ENCODE measurements around the gene CCDC78. TPM values are rescaled to one million over a fixed set of nuclear protein-coding genes. Genes with fewer than 3 reads are reported as not detected.
A peak's percentile ranks its signal among the peaks of the same experiment; 100 is the strongest.
"Not testable (repeated sequence)": the region's sequence is repeated elsewhere in the genome, so short reads cannot be mapped to it uniquely, and the experiment has no call there.

The CCDC78 gene
- total and polyA plus RNA-seq, 4 donors: 0.59 to 16.0 (median 10.3) TPM

DNA sequence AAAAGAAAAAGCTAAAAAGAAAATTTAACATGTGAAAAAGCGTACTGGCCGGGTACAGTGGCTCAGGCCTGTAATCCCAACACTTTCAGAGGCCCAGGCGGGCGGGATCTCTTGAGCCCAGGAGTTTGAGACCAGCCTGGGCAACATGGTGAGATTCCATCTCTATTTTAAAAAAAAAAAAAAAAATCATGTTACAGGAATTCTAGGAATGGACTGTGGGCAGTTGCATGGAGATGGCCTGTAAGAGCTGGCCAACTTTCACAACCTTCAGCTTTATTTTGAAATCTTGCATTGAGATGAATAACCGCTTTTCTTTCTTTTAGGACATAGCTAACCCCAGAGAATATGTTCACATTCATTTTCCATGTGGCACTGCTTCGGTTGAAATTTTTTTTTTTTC lies 22.8 kb upstream of the CCDC78 start:
- 100% methylated on average over 1 of the region's 6 CpGs for WGBS (ENCODE audit: insufficient coverage)

GRCh38 chr16:747978-748746 lies 21.9 kb upstream of the CCDC78 start:
- 78% methylated on average over 33 of the region's 39 CpGs for WGBS (ENCODE audit: insufficient coverage)
- H3K4me3 ChIP-seq (ENCODE audit: low read depth, low read length): no peak overlapping the region
- no peaks in the 10 kb centered on the region for H3K36me3 ChIP-seq (ENCODE audit: control insufficient read depth, insufficient read depth, low read length)
- H3K27me3 ChIP-seq (ENCODE audit: control insufficient read depth, insufficient read depth, low read length): peaks cover 9% of the 10 kb centered on the region
- no peak for DNase-seq (ENCODE audit: low read depth in 4 of 6, low spot score in 6 of 6)
- H3K4me1 ChIP-seq (ENCODE audit: control insufficient read depth, insufficient read depth, low read length): peaks cover 5% of the 10 kb centered on the region
- no peaks in the 10 kb centered on the region for H3K9me3 ChIP-seq (ENCODE audit: control insufficient read depth, insufficient read depth, low read length)
- no peak overlapping the region for H3K27ac ChIP-seq (ENCODE audit: low read depth, low read length)

More for the DNA sequence above, 22.8 kb upstream of the CCDC78 start:
- Histone ChIP-seq H3K27me3 (ENCODE audit: control insufficient read depth, insufficient read depth, low read length) (peaks cover 9% of the 10 kb centered on the region), H3K4me3 (ENCODE audit: low read depth, low read length) (no peak overlapping the region), H3K36me3 (ENCODE audit: control insufficient read depth, insufficient read depth, low read length) (no peaks in the 10 kb centered on the region), H3K27ac (ENCODE audit: low read depth, low read length) (no peak overlapping the region), H3K4me1 (ENCODE audit: control insufficient read depth, insufficient read depth, low read length) (peaks cover 5% of the 10 kb centered on the region), H3K9me3 (ENCODE audit: control insufficient read depth, insufficient read depth, low read length) (no peaks in the 10 kb centered on the region)
- no peak for DNase-seq (ENCODE audit: low read depth in 4 of 6, low spot score in 6 of 6)

DNA sequence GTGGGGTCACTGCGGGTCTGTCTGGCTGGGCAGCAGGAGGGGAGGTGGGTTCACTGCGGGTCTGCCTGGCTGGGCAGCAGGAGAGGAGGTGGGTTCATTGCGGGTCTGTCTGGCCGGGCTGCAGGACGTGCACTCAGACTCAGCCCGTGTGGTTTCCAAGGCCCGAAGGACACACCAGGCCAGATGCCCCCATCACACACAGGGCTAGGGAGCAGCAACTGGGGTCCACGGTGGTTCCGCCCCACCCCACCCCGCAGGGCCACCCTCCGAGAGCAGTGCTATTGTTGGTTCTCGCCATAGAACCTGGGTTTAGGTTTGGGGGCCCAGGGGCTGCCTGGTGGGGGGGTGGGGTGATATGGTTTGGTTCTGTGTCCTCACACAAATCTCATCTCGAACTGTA lies 20.4 kb upstream of the CCDC78 start:
- Histone ChIP-seq H3K4me1 (ENCODE audit: control insufficient read depth, insufficient read depth, low read length) (peaks cover 3% of the 10 kb centered on the region), H3K27ac (ENCODE audit: low read depth, low read length) (no peak overlapping the region), H3K36me3 (ENCODE audit: control insufficient read depth, insufficient read depth, low read length) (no peaks in the 10 kb centered on the region), H3K9me3 (ENCODE audit: control insufficient read depth, insufficient read depth, low read length) (no peaks in the 10 kb centered on the region), H3K27me3 (ENCODE audit: control insufficient read depth, insufficient read depth, low read length) (peaks cover 4% of the 10 kb centered on the region), H3K4me3 (ENCODE audit: low read depth, low read length) (no peak overlapping the region)
- WGBS (ENCODE audit: insufficient coverage): 80% methylated on average over 8 of the region's 13 CpGs
- no peak for DNase-seq (ENCODE audit: low read depth in 4 of 6, low spot score in 6 of 6)

- Histone ChIP-seq H3K4me1 (ENCODE audit: control insufficient read depth, insufficient read depth, low read length) (peaks cover 8% of the 10 kb centered on the region), H3K9me3 (ENCODE audit: control insufficient read depth, insufficient read depth, low read length) (no peaks in the 10 kb centered on the region), H3K36me3 (ENCODE audit: control insufficient read depth, insufficient read depth, low read length) (no peaks in the 10 kb centered on the region), H3K27ac (ENCODE audit: low read depth, low read length) (no peak overlapping the region), H3K27me3 (ENCODE audit: control insufficient read depth, insufficient read depth, low read length) (no peaks in the 10 kb centered on the region), H3K4me3 (ENCODE audit: low read depth, low read length) (no peak overlapping the region)
- DNase-seq (ENCODE audit: low read depth in 4 of 6, low spot score in 6 of 6): no peak
- WGBS (ENCODE audit: insufficient coverage): 20% methylated on average over 2 of the region's 14 CpGs
These were observed 19.5 kb upstream of the CCDC78 start for GRCh38 chr16:745739-746138.

DNA sequence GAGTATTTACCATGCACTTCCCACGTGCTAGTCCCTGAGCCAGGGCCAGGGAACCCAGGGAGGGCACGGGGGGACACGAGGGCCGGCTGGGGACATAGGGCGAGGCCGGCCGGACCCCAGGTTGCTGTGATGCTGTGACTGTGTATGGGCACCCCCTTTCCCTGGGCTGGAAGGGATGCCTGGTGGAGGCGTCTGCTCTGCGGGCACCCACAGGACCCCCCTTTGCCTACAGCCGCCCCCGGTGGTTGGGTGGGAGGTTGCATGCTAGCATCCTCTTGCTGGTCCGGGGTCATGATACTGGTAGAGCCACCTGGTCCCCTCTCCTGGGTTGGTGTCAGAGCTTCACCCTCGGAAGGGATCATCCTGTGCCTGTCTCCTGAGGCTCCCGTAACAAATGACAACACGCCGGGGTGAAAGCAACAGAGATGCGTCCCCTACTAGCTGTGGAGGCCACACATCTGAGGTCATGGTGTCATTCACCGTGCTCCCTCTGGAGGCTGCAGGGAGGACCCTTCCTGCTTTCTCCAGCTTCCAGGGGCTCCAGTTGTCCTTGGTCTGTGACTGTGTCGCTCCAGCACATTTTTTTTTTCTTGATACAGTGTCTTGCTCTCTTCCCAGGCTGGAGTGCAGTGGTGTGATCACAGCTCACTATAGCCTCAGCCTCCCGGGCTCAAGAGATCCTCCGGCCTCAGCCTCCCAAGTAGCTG lies 17.7 kb upstream of the CCDC78 start:
- H3K9me3 ChIP-seq (ENCODE audit: control insufficient read depth, insufficient read depth, low read length): no peaks in the 10 kb centered on the region
- 85% methylated on average over 18 of the region's 21 CpGs for WGBS (ENCODE audit: insufficient coverage)
- H3K4me1 ChIP-seq (ENCODE audit: control insufficient read depth, insufficient read depth, low read length): peaks cover 18% of the 10 kb centered on the region
- no peak for DNase-seq (ENCODE audit: low read depth in 4 of 6, low spot score in 6 of 6)
- no peak overlapping the region for H3K27ac ChIP-seq (ENCODE audit: low read depth, low read length)
- no peaks in the 10 kb centered on the region for H3K27me3 ChIP-seq (ENCODE audit: control insufficient read depth, insufficient read depth, low read length)
- no peak overlapping the region for H3K4me3 ChIP-seq (ENCODE audit: low read depth, low read length)
- H3K36me3 ChIP-seq (ENCODE audit: control insufficient read depth, insufficient read depth, low read length): peaks cover 7% of the 10 kb centered on the region

GRCh38 chr16:742894-743293 lies 16.7 kb upstream of the CCDC78 start:
- not testable (repeated sequence) for H3K4me3 ChIP-seq (ENCODE audit: low read depth, low read length); H3K27me3 ChIP-seq (ENCODE audit: control insufficient read depth, insufficient read depth, low read length); H3K27ac ChIP-seq (ENCODE audit: low read depth, low read length); DNase-seq (ENCODE audit: low read depth in 4 of 6, low spot score in 6 of 6); H3K9me3 ChIP-seq (ENCODE audit: control insufficient read depth, insufficient read depth, low read length)
- H3K4me1 ChIP-seq (ENCODE audit: control insufficient read depth, insufficient read depth, low read length): peaks cover 18% of the 10 kb centered on the region
- H3K36me3 ChIP-seq (ENCODE audit: control insufficient read depth, insufficient read depth, low read length): peaks cover 17% of the 10 kb centered on the region
- 83% methylated on average over 6 of the region's 14 CpGs for WGBS (ENCODE audit: insufficient coverage)

GRCh38 chr16:741986-742629 lies 15.9 kb upstream of the CCDC78 start:
- peaks cover 18% of the 10 kb centered on the region for H3K4me1 ChIP-seq (ENCODE audit: control insufficient read depth, insufficient read depth, low read length)
- WGBS (ENCODE audit: insufficient coverage): 93% methylated on average over 11 of the region's 15 CpGs
- peaks cover 25% of the 10 kb centered on the region for H3K36me3 ChIP-seq (ENCODE audit: control insufficient read depth, insufficient read depth, low read length)
- no peaks in the 10 kb centered on the region for H3K9me3 ChIP-seq (ENCODE audit: control insufficient read depth, insufficient read depth, low read length)
- no peaks in the 10 kb centered on the region for H3K27me3 ChIP-seq (ENCODE audit: control insufficient read depth, insufficient read depth, low read length)
- no peak overlapping the region for H3K4me3 ChIP-seq (ENCODE audit: low read depth, low read length)
- no peak overlapping the region for H3K27ac ChIP-seq (ENCODE audit: low read depth, low read length)
- DNase-seq (ENCODE audit: low read depth in 4 of 6, low spot score in 6 of 6): no peak

DNA sequence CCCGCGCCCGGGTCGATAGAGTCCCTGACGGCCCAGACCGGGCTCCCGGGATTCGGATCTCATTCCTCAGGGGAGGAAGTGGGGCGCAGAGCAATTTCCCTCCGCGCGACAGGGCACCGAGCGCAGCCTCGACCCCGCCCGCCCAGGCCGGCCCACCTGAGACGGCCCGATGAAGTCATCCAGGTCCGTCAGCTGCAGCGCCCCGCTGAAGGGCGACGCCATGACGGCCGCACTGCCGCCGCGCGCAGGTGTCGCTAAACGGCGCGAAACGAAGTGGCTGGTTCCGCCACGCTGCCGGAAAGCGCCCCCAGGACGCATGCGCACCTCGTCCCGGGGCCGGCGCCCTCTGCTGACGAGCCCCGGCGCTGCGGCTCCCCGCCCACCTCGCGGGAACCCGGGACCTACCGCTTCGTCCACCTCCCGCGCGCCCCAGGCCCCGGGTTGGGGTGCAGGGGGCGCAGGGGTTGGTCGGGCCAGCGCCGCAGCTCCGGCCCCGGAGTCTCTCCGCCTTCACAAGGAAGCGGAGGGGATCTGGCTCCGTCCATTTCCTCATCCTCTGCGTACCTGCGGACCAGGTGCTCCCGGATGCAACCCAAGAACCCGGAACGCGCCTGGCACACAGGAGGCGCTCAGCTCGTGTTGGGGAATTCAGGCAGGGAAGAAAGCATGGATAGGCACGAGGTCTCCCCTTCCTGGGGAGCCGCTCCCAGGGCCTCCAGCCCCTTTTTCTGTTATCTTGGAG lies 14.7 kb upstream of the CCDC78 start, which contains the start of gene CIAO3:
CIAO3 (minus strand) TSS at position 234 of the 742 bp plus-strand sequence; CDS start at position 222, 12 bp downstream.
- Histone ChIP-seq H3K9me3 (ENCODE audit: control insufficient read depth, insufficient read depth, low read length) (no peaks in the 10 kb centered on the region), H3K4me3 (ENCODE audit: low read depth, low read length) (peak within 1 kb of the TSS; percentile 89), H3K4me1 (ENCODE audit: control insufficient read depth, insufficient read depth, low read length) (peaks cover 18% of the 10 kb centered on the region), H3K36me3 (ENCODE audit: control insufficient read depth, insufficient read depth, low read length) (peaks cover 36% of the 10 kb centered on the region), H3K27ac (ENCODE audit: low read depth, low read length) (no peak within 1 kb of the TSS), H3K27me3 (ENCODE audit: control insufficient read depth, insufficient read depth, low read length) (no peaks in the 10 kb centered on the region)
- peak; percentile 70 to 96 (median 82) for DNase-seq (ENCODE audit: low read depth in 4 of 6, low spot score in 6 of 6)
- WGBS (ENCODE audit: insufficient coverage): under 1% methylated on average over 79 of the region's 79 CpGs

DNA sequence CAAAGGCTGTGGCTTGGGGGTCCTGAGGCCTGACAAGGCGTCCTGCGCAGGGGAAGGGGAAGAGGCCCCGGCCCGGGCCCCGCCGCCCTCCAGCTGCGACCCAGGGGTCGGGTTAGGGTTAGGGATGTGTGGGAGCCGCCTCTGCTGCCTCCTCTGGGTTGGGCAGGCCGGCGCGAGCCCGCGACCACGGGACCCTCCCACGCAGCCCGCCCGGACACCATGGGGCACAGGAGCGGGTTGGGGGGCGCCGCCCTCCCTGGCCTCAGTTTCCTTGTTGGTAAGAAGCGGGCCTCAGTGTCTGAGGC lies 14.2 kb upstream of the CCDC78 start:
- no peak overlapping the region for H3K27ac ChIP-seq (ENCODE audit: low read depth, low read length)
- H3K36me3 ChIP-seq (ENCODE audit: control insufficient read depth, insufficient read depth, low read length): peaks cover 42% of the 10 kb centered on the region
- under 1% methylated on average over 22 of the region's 22 CpGs for WGBS (ENCODE audit: insufficient coverage)

More for the DNA sequence above, 14.2 kb upstream of the CCDC78 start:
- no peaks in the 10 kb centered on the region for H3K27me3 ChIP-seq (ENCODE audit: control insufficient read depth, insufficient read depth, low read length)
- H3K9me3 ChIP-seq (ENCODE audit: control insufficient read depth, insufficient read depth, low read length): no peaks in the 10 kb centered on the region
- peak overlapping the region; percentile 89 for H3K4me3 ChIP-seq (ENCODE audit: low read depth, low read length)
- DNase-seq (ENCODE audit: low read depth in 4 of 6, low spot score in 6 of 6): no peak
- H3K4me1 ChIP-seq (ENCODE audit: control insufficient read depth, insufficient read depth, low read length): peaks cover 18% of the 10 kb centered on the region
